Measurements from ENCODE around the gene DCLRE1B. TPM values are rescaled to one million over a fixed set of nuclear protein-coding genes. Genes with fewer than 3 reads are reported as not detected.

DCLRE1B gene
- total RNA-seq, 1 donor from 2014 or later, result 8.0 TPM

GRCh38 chr1:113859478-113860175 is 45.5 kb upstream of the DCLRE1B start:
- H3K9ac ChIP-seq, result no peak overlapping the region
- no peak overlapping the region for H3K4me2 ChIP-seq
- no peak overlapping the region for H3K27ac ChIP-seq
- H3K4me3 ChIP-seq, result no peak overlapping the region
- H3K4me1 Mint-ChIP-seq, result no peaks in the 10 kb centered on the region
- no peaks in the 10 kb centered on the region for H3K9me3 ChIP-seq (ENCODE audit: low read depth)
- H3K27me3 Mint-ChIP-seq (ENCODE audit: insufficient read depth, low read depth), result peaks cover 2% of the 10 kb centered on the region
- no peak overlapping the region for H3K27ac Mint-ChIP-seq
- H3K4me3 Mint-ChIP-seq, result no peak overlapping the region
- no peaks in the 10 kb centered on the region for H3K4me1 ChIP-seq
- no peaks in the 10 kb centered on the region for H3K36me3 Mint-ChIP-seq
- no peak for TF ChIP-seq CTCF (IDR thresholded peaks at IDR 0.05)
- no peak for TF ChIP-seq EZH2phosphoT487 (IDR thresholded peaks at IDR 0.05)
- TF ChIP-seq EZH2 (IDR thresholded peaks at IDR 0.05), result no peak
- H3F3A ChIP-seq (ENCODE audit: low read depth), result no peaks in the 10 kb centered on the region
- no peaks in the 10 kb centered on the region for H3K36me3 ChIP-seq
- no peak for DNase-seq (ENCODE audit: low spot score)
- peak overlapping the region; percentile 49 for H2AFZ ChIP-seq (replicated peaks)
- H3K9me3 Mint-ChIP-seq, result peaks cover 2% of the 10 kb centered on the region
- H3K27me3 ChIP-seq, result no peaks in the 10 kb centered on the region
- no peaks in the 10 kb centered on the region for H3K79me2 ChIP-seq (ENCODE audit: low read depth)
- no peaks in the 10 kb centered on the region for H4K20me1 ChIP-seq (ENCODE audit: low read depth)

- Mint-ChIP-seq H3K36me3 (no peaks in the 10 kb centered on the region), H3K27ac (no peak overlapping the region), H3K4me3 (no peak overlapping the region), H3K27me3 (ENCODE audit: insufficient read depth, low read depth) (peaks cover 2% of the 10 kb centered on the region), H3K4me1 (no peaks in the 10 kb centered on the region), H3K9me3 (no peaks in the 10 kb centered on the region)
- Histone ChIP-seq H4K20me1 (ENCODE audit: low read depth) (no peaks in the 10 kb centered on the region), H3K4me3 (no peak overlapping the region), H3K4me1 (no peaks in the 10 kb centered on the region), H3K9ac (no peak overlapping the region), H3K36me3 (no peaks in the 10 kb centered on the region), H3K4me2 (no peak overlapping the region), H3K27ac (no peak overlapping the region), H3K9me3 (ENCODE audit: low read depth) (no peaks in the 10 kb centered on the region), H3K27me3 (no peaks in the 10 kb centered on the region), H3K79me2 (ENCODE audit: low read depth) (no peaks in the 10 kb centered on the region), H2AFZ (replicated peaks) (no peak overlapping the region), H3F3A (ENCODE audit: low read depth) (no peaks in the 10 kb centered on the region)
- TF ChIP-seq EZH2 (IDR thresholded peaks at IDR 0.05) (no peak), EZH2phosphoT487 (IDR thresholded peaks at IDR 0.05) (no peak), CTCF (IDR thresholded peaks at IDR 0.05) (no peak)
- DNase-seq (ENCODE audit: low spot score), result no peak
Observed at GRCh38 chr1:113860891-113861290, 44.2 kb upstream of the DCLRE1B start.

- Histone ChIP-seq H4K20me1 (ENCODE audit: low read depth) (no peaks in the 10 kb centered on the region), H3K9me3 (ENCODE audit: low read depth) (no peaks in the 10 kb centered on the region), H2AFZ (replicated peaks) (no peak overlapping the region), H3K27me3 (no peaks in the 10 kb centered on the region), H3K27ac (no peak overlapping the region), H3K4me3 (no peak overlapping the region), H3K4me1 (no peaks in the 10 kb centered on the region), H3K36me3 (no peaks in the 10 kb centered on the region), H3K4me2 (no peak overlapping the region), H3F3A (ENCODE audit: low read depth) (no peaks in the 10 kb centered on the region), H3K9ac (no peak overlapping the region), H3K79me2 (ENCODE audit: low read depth) (no peaks in the 10 kb centered on the region)
- Mint-ChIP-seq H3K9me3 (no peaks in the 10 kb centered on the region), H3K27ac (no peak overlapping the region), H3K4me1 (no peaks in the 10 kb centered on the region), H3K36me3 (no peaks in the 10 kb centered on the region), H3K27me3 (ENCODE audit: insufficient read depth, low read depth) (peaks cover 2% of the 10 kb centered on the region), H3K4me3 (no peak overlapping the region)
- DNase-seq (ENCODE audit: low spot score), result no peak
- TF ChIP-seq CTCF (IDR thresholded peaks at IDR 0.05), result no peak
- TF ChIP-seq EZH2 (IDR thresholded peaks at IDR 0.05), result no peak
Observed at GRCh38 chr1:113861641-113862040, 43.5 kb upstream of the DCLRE1B start.
